Kasumi-1 (cell line): ENCODE results near the gene SUPT20HL1.
"Not testable (repeated sequence)": the region's sequence is repeated elsewhere in the genome, so short reads cannot be mapped to it uniquely, and the experiment has no call there.

Experiments used
- DNase-seq, 2 experiments: peaks; one replicate each; lab custom pipeline; 2025; lab: John Stamatoyannopoulos, UW

SUPT20HL1 gene

GRCh38 chrX:24360272-24360671, at the start of gene SUPT20HL1:
TSS of gene SUPT20HL1 (plus strand) at chrX:24360639. CDS start at chrX:24362761, 2,122 bp downstream.
- no peak for DNase-seq

GRCh38 chrX:24310916-24311315, 49.5 kb upstream of the SUPT20HL1 start:
- DNase-seq: not testable (repeated sequence)

- not testable (repeated sequence) for DNase-seq
Observed at GRCh38 chrX:24311507-24312248, 48.8 kb upstream of the SUPT20HL1 start.

- DNase-seq: not testable (repeated sequence)
Observed at GRCh38 chrX:24312249-24312607, 48.2 kb upstream of the SUPT20HL1 start.

GRCh38 chrX:24314019-24314635, 46.3 kb upstream of the SUPT20HL1 start, which contains the start of gene SUPT20HL2:
TSS of gene SUPT20HL2 (minus strand) at chrX:24314069. CDS start at chrX:24313315, 754 bp downstream.
- DNase-seq: no peak

- no peak for DNase-seq
Observed at GRCh38 chrX:24316111-24316510, 44.3 kb upstream of the SUPT20HL1 start.

GRCh38 chrX:24317567-24317966, 42.9 kb upstream of the SUPT20HL1 start:
- DNase-seq: no peak

GRCh38 chrX:24321741-24322395, 38.6 kb upstream of the SUPT20HL1 start:
- DNase-seq: no peak

GRCh38 chrX:24325231-24325630, 35.2 kb upstream of the SUPT20HL1 start:
- DNase-seq: no peak

GRCh38 chrX:24332878-24333277, 27.6 kb upstream of the SUPT20HL1 start:
- DNase-seq: no peak

- no peak for DNase-seq
Observed at GRCh38 chrX:24333371-24333770, 27.1 kb upstream of the SUPT20HL1 start.

GRCh38 chrX:24334461-24334860, 26.0 kb upstream of the SUPT20HL1 start:
- no peak for DNase-seq

- no peak for DNase-seq
Observed at GRCh38 chrX:24335871-24336270, 24.6 kb upstream of the SUPT20HL1 start.

- DNase-seq: no peak
Observed at GRCh38 chrX:24339911-24340310, 20.5 kb upstream of the SUPT20HL1 start.

- no peak for DNase-seq
Observed at GRCh38 chrX:24340501-24340900, 19.9 kb upstream of the SUPT20HL1 start.

- no peak for DNase-seq
Observed at GRCh38 chrX:24341795-24342194, 18.6 kb upstream of the SUPT20HL1 start.

- no peak for DNase-seq
Observed at GRCh38 chrX:24343719-24344118, 16.7 kb upstream of the SUPT20HL1 start.

- DNase-seq: no peak
Observed at GRCh38 chrX:24347881-24348280, 12.6 kb upstream of the SUPT20HL1 start.

- DNase-seq: peak in 1 of 2 experiments; percentile 0
Observed at GRCh38 chrX:24350217-24350616, 10.2 kb upstream of the SUPT20HL1 start.

- no peak for DNase-seq
Observed at GRCh38 chrX:24355095-24355494, 5.3 kb upstream of the SUPT20HL1 start.

- peak; percentile 27 to 30 for DNase-seq
Observed at GRCh38 chrX:24357106-24357505, 3.3 kb upstream of the SUPT20HL1 start.

GRCh38 chrX:24362089-24362745, 1.8 kb downstream of the SUPT20HL1 start:
- not testable (repeated sequence) for DNase-seq
